ENCODE measurements around the gene MID2. TPM values are rescaled to one million over a fixed set of nuclear protein-coding genes. Genes with fewer than 3 reads are reported as not detected.

Gene MID2
- total RNA-seq (10 to 100 TPM in 6 of 7 donors, 1 to 10 TPM in 1; 9.1 to 11.9 (median 10.9) TPM), polyA plus RNA-seq (1 to 10 TPM in 1 of 3 donors, under 1 TPM in 2; 0.50 to 1.9 (median 0.72) TPM)
- long read RNA-seq, donor 1, partial matches to known transcripts, result 0 of 2 reads
- long read RNA-seq, donor 1, other reads (novel, unspliced or antisense), result 0 of 2 reads
- long read RNA-seq, donor 2, partial matches to known transcripts, result 0 of 1 reads
- long read RNA-seq, donor 2, other reads (novel, unspliced or antisense), result 0 of 1 reads

- peaks cover 0 to 34% (median 0%) of the 10 kb centered on the region in 7 donors for H3K27me3 ChIP-seq (replicated peaks in 1 of 7)
- H3K36me3 ChIP-seq, result no peaks in the 10 kb centered on the region
- peak within 1 kb of the TSS; percentile 27 to 70 (median 38) for H3K4me3 ChIP-seq
- intact Hi-C loops (cut with DNase I; ENCODE audit: low total_unique reads), result no loop called here
- H3K4me1 ChIP-seq, result peaks cover 0 to 8% (median 0%) of the 10 kb centered on the region in 6 donors
- WGBS, 5 donors, result 1 to 52% (median 5%) methylated on average over 4 to 32 of the region's 32 CpGs
- peak in 2 of 3 donors; percentile 18 to 21 for TF ChIP-seq POLR2AphosphoS5 (IDR thresholded peaks at IDR 0.05)
- no peak for TF ChIP-seq CTCF (IDR thresholded peaks at IDR 0.05 in 8 of 11, conservative IDR thresholded peaks at IDR 0.05 in 3 of 11)
- peak within 1 kb of the TSS; percentile 66 to 87 (median 84) for H3K27ac ChIP-seq
- no peaks in the 10 kb centered on the region for H3K9me3 ChIP-seq
- DNase-seq, result peak; percentile 80
Measured at GRCh38 chrX:107825698-107826237, at the start of gene MID2. MID2 (plus strand) TSS chrX:107825866; CDS start chrX:107826427, 561 bp downstream.

GRCh38 chrX:107776649-107777535 lies 48.8 kb upstream of the MID2 start:
- H3K4me1 ChIP-seq, result peaks cover 0 to 30% (median 9%) of the 10 kb centered on the region in 6 donors
- H3K27ac ChIP-seq, result peak overlapping the region in 6 of 8 donors; percentile 26 to 82 (median 74)
- H3K27me3 ChIP-seq (replicated peaks in 1 of 7), result peaks cover 0 to 32% (median 17%) of the 10 kb centered on the region in 7 donors
- no peaks in the 10 kb centered on the region for H3K36me3 ChIP-seq
- no peaks in the 10 kb centered on the region for H3K9me3 ChIP-seq
- peak; percentile 65 to 89 (median 85) for TF ChIP-seq CTCF (IDR thresholded peaks at IDR 0.05 in 8 of 11, conservative IDR thresholded peaks at IDR 0.05 in 3 of 11)
- TF ChIP-seq POLR2AphosphoS5 (IDR thresholded peaks at IDR 0.05), result peak in 1 of 3 donors; percentile 42
- TF ChIP-seq POLR2A (IDR thresholded peaks at IDR 0.05), result no peak
- 4 to 16% (median 6%) methylated on average over 18 to 20 of the region's 20 CpGs for WGBS, 5 donors
- peak overlapping the region in 6 of 8 donors; percentile 35 to 72 (median 46) for H3K4me3 ChIP-seq
- intact Hi-C loops (cut with DNase I; ENCODE audit: low total_unique reads), result loop anchor here (5.0 kb wide), 1 partner anchor 120 kb away; no protein-coding TSS in a partner anchor
- DNase-seq, result peak; percentile 86

- WGBS, 5 donors, result 53 to 75% (median 64%) methylated on average over 6 of the region's 6 CpGs
Measured at GRCh38 chrX:107777536-107777832, 48.2 kb upstream of the MID2 start, which contains the start of gene NCBP2L. NCBP2L (plus strand) TSS chrX:107777733; CDS start chrX:107794221, 16,488 bp downstream.

More at GRCh38 chrX:107777536-107777832, 48.2 kb upstream of the MID2 start, which contains the start of gene NCBP2L:
- Histone ChIP-seq H3K27me3 (replicated peaks in 1 of 7) (peaks cover 0 to 32% (median 17%) of the 10 kb centered on the region in 7 donors), H3K36me3 (no peaks in the 10 kb centered on the region), H3K9me3 (no peaks in the 10 kb centered on the region), H3K4me3 (peak within 1 kb of the TSS in 6 of 8 donors; percentile 11 to 72 (median 44)), H3K4me1 (peaks cover 0 to 30% (median 9%) of the 10 kb centered on the region in 6 donors), H3K27ac (peak within 1 kb of the TSS in 5 of 8 donors; percentile 49 to 82 (median 77))
- DNase-seq, result no peak
- intact Hi-C loops (cut with DNase I; ENCODE audit: low total_unique reads), result loop anchor here (5.0 kb wide), 1 partner anchor 120 kb away; no protein-coding TSS in a partner anchor
- TF ChIP-seq CTCF (IDR thresholded peaks at IDR 0.05 in 8 of 11, conservative IDR thresholded peaks at IDR 0.05 in 3 of 11) (peak in 3 of 11 experiments; percentile 1 to 23 (median 18)), POLR2A (IDR thresholded peaks at IDR 0.05) (no peak), POLR2AphosphoS5 (IDR thresholded peaks at IDR 0.05) (no peak)

Data from spleen (tissue), 13 donors.